ENCODE results near the gene TAC1.

- TF ChIP-seq CTCF (IDR thresholded peaks at IDR 0.05; ENCODE audit: low read depth, low read length, missing input control) (no peak), YY1 (IDR thresholded peaks at IDR 0.05) (no peak)
Measured at GRCh38 chr7:97757824-97758223, 25.9 kb downstream of the TAC1 start.

Data from liver (tissue), 2 donors.